Activated CD8-positive, alpha-beta T cell treated with anti-CD3 and anti-CD28 coated beads, Interleukin-2, amount 10 ng/mL, durations not matched to agents 7 days and 5 days (primary cell): ENCODE data around the gene TPBGL. TPM values are rescaled to one million over a fixed set of nuclear protein-coding genes. Genes with fewer than 3 reads are reported as not detected.
A peak's percentile ranks its signal among the peaks of the same experiment; 100 is the strongest.

ENCODE experiments used
- ATAC-seq: fragments of 150-1000 bp; cut with Tn5 transposase; one replicate; pipeline ENCODE4 v1.10.0; 2021; ENCODE audit warnings: moderate library complexity
- CTCF ChIA-PET: fragments of 350-600 bp; sonication (Branson Sonifier 250); formaldehyde crosslinking; loops from one replicate; lab custom pipeline; 2021; ENCODE audit warnings: antibody characterized with exemption; lab: Charles Lee
- POLR2A ChIA-PET: fragments of 350-600 bp; sonication (Branson Sonifier 250); formaldehyde crosslinking; loops from one replicate; lab custom pipeline; 2021; ENCODE audit warnings: antibody characterized with exemption; lab: Charles Lee
- DNase-seq: peaks from one replicate; pipeline ENCODE4 v3.0.0-alpha.2; 2020
- H3K27ac Mint-ChIP-seq: one replicate; pipeline ENCODE4 v1.8.0; 2021; ENCODE audit warnings: mild to moderate bottlenecking, mixed read lengths
- H3K27me3 Mint-ChIP-seq: one replicate; pipeline ENCODE4 v1.8.0; 2021; ENCODE audit warnings: low read depth, mixed read lengths
- H3K36me3 Mint-ChIP-seq: one replicate; pipeline ENCODE4 v1.8.0; 2021; ENCODE audit warnings: low read depth, mixed read lengths
- H3K4me1 Mint-ChIP-seq: one replicate; pipeline ENCODE4 v1.8.0; 2021; ENCODE audit warnings: low read depth, mixed read lengths
- H3K4me3 Mint-ChIP-seq: one replicate; pipeline ENCODE4 v1.8.0; 2021; ENCODE audit warnings: mild to moderate bottlenecking, mixed read lengths
- H3K9me3 Mint-ChIP-seq: one replicate; pipeline ENCODE4 v1.8.0; 2022; ENCODE audit warnings: mixed read lengths; ENCODE audit not compliant: insufficient read depth
- total RNA-seq, 2 experiments: library from RNA; stranded (reverse); gene quantifications; one replicate each; pipeline ENCODE4 v1.2.3, GENCODE V29; 2021

Gene TPBGL
- total RNA-seq, 2 experiments from 2014 or later = 0.13 TPM; not detected in 1

DNA sequence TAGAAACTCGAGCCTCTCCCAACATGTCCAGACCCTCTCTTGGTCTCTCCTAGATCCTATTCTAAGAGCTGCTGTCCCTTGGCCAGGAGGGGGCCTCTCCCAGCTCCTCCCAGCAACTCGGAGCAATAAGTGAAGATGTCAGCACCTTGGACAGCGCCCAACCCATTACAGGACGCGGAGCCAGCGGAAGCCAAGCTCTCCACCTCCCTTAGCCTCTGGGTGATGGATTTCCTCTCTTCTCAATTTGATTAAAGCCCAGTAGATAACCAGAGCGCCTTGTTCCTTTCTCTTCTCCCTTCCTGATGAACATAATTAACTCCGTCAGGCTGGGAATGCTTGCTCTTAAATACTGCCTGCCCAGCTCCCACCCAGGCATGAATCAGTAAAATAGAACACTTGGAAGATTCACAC is 26.2 kb upstream of the TPBGL start:
- no peaks in the 10 kb centered on the region for H3K9me3 Mint-ChIP-seq
- H3K27me3 Mint-ChIP-seq = peaks cover 27% of the 10 kb centered on the region
- H3K4me3 Mint-ChIP-seq = no peak overlapping the region
- ChIA-PET CTCF (interaction anchor here (0.5 to 1.9 kb wide), 12 partner anchors 9 to 75 kb away, joined by 3 to 21 read pairs (median 4); partner anchors contain the start of gene TPBGL), POLR2A (no interaction called here)
- no peaks in the 10 kb centered on the region for H3K4me1 Mint-ChIP-seq
- no peaks in the 10 kb centered on the region for H3K36me3 Mint-ChIP-seq
- ATAC-seq = peak; percentile 87
- no peak overlapping the region for H3K27ac Mint-ChIP-seq
- DNase-seq = peak; percentile 93

GRCh38 chr11:75214843-75215242 is 25.7 kb upstream of the TPBGL start:
- H3K36me3 Mint-ChIP-seq = no peaks in the 10 kb centered on the region
- CTCF ChIA-PET = interaction anchor here (0.6 to 1.9 kb wide), 11 partner anchors 9 to 73 kb away, joined by 3 to 21 read pairs (median 4); partner anchors contain the start of gene TPBGL
- H3K27ac Mint-ChIP-seq = no peak overlapping the region
- no peak overlapping the region for H3K4me3 Mint-ChIP-seq
- DNase-seq (no peak), ATAC-seq (no peak)
- no peaks in the 10 kb centered on the region for H3K4me1 Mint-ChIP-seq
- peaks cover 27% of the 10 kb centered on the region for H3K27me3 Mint-ChIP-seq
- H3K9me3 Mint-ChIP-seq = no peaks in the 10 kb centered on the region
- POLR2A ChIA-PET = no interaction called here

DNA sequence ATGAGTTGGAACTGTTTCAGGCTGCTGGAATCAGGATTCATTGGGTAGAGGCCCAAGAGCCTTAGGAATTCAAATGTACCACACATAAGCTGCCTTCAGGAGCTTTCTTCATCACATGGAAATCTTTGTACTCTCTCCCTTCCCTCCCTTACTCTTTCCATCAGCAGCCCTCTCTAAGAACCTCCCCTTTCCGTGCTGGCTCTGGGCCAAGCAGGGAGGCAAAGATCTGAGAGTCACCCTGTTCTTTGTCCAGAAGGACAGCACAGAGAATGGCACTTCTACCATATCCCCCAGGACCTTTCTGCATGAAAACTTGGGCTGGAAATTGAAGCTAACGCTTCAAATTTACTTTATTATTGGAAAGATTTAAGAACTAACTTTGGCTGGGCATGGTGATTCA is 20.7 kb upstream of the TPBGL start:
- no peaks in the 10 kb centered on the region for H3K9me3 Mint-ChIP-seq
- ATAC-seq (no peak), DNase-seq (no peak)
- no peaks in the 10 kb centered on the region for H3K36me3 Mint-ChIP-seq
- POLR2A ChIA-PET = no interaction called here
- H3K27me3 Mint-ChIP-seq = peaks cover 24% of the 10 kb centered on the region
- H3K27ac Mint-ChIP-seq = no peak overlapping the region
- CTCF ChIA-PET = interaction anchor here (1.3 to 2.3 kb wide), 2 partner anchors 21 to 28 kb away, joined by 5 to 6 read pairs; no protein-coding TSS in a partner anchor
- no peak overlapping the region for H3K4me3 Mint-ChIP-seq
- H3K4me1 Mint-ChIP-seq = no peaks in the 10 kb centered on the region

GRCh38 chr11:75223954-75224643 is 16.5 kb upstream of the TPBGL start:
- Mint-ChIP-seq H3K4me3 (no peak overlapping the region), H3K27me3 (peaks cover 8% of the 10 kb centered on the region), H3K9me3 (no peaks in the 10 kb centered on the region), H3K4me1 (no peaks in the 10 kb centered on the region), H3K27ac (no peak overlapping the region), H3K36me3 (no peaks in the 10 kb centered on the region)
- ATAC-seq = no peak
- DNase-seq = no peak
- ChIA-PET CTCF (interaction anchor here (0.7 to 2.3 kb wide), 5 partner anchors 9 to 84 kb away, joined by 3 to 12 read pairs (median 4); no protein-coding TSS in a partner anchor), POLR2A (interaction anchor here (0.8 kb wide), 1 partner anchor 23 kb away, joined by 3 read pairs; no protein-coding TSS in a partner anchor)

DNA sequence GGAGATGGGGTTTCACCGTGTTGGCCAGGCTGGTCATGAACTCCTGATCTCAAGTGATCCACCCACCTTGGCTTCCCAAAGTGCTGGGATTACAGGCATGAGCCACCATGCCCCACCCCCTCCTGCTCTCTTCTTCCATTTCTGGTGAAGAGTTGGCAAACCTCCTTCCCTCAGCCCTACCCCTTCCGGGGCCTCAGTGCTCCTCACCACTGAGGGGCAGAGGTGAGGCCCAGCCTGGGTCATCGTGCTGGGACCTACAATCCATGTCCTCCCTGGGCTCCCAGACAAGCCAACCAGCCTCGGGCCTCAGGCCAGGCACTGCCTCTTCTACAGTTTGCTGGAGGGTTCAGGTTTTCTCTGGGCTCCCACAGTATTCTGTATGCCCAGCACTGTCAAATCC is 14.8 kb upstream of the TPBGL start:
- peaks cover 3% of the 10 kb centered on the region for H3K27me3 Mint-ChIP-seq
- ATAC-seq = no peak
- CTCF ChIA-PET = interaction anchor here (1.0 to 3.2 kb wide), 2 partner anchors 15 to 85 kb away, joined by 5 to 12 read pairs; partner anchors contain the start of gene TPBGL
- no peaks in the 10 kb centered on the region for H3K9me3 Mint-ChIP-seq
- no peaks in the 10 kb centered on the region for H3K4me1 Mint-ChIP-seq
- no peak overlapping the region for H3K4me3 Mint-ChIP-seq
- no peaks in the 10 kb centered on the region for H3K36me3 Mint-ChIP-seq
- no peak for DNase-seq
- POLR2A ChIA-PET = no interaction called here
- no peak overlapping the region for H3K27ac Mint-ChIP-seq

- DNase-seq (no peak), ATAC-seq (no peak)
- H3K4me1 Mint-ChIP-seq = no peaks in the 10 kb centered on the region
- H3K27me3 Mint-ChIP-seq = no peaks in the 10 kb centered on the region
- H3K9me3 Mint-ChIP-seq = no peaks in the 10 kb centered on the region
- no peak overlapping the region for H3K4me3 Mint-ChIP-seq
- H3K36me3 Mint-ChIP-seq = no peaks in the 10 kb centered on the region
- H3K27ac Mint-ChIP-seq = no peak overlapping the region
- ChIA-PET POLR2A (no interaction called here), CTCF (no interaction called here)
Observed at GRCh38 chr11:75229466-75229865, 11.1 kb upstream of the TPBGL start.

GRCh38 chr11:75230621-75231020 is 10.0 kb upstream of the TPBGL start:
- Mint-ChIP-seq H3K4me1 (no peaks in the 10 kb centered on the region), H3K4me3 (no peak overlapping the region), H3K27me3 (no peaks in the 10 kb centered on the region), H3K9me3 (no peaks in the 10 kb centered on the region), H3K36me3 (no peaks in the 10 kb centered on the region), H3K27ac (no peak overlapping the region)
- no peak for DNase-seq
- POLR2A ChIA-PET = no interaction called here
- no peak for ATAC-seq
- CTCF ChIA-PET = interaction anchor here (0.6 to 1.3 kb wide), 4 partner anchors 11 to 486 kb away, joined by 3 to 5 read pairs (median 3); no protein-coding TSS in a partner anchor

- CTCF ChIA-PET = interaction anchor here (0.9 to 1.9 kb wide), 5 partner anchors 9 to 211 kb away, joined by 3 to 7 read pairs (median 4); no protein-coding TSS in a partner anchor
- Mint-ChIP-seq H3K27ac (no peak overlapping the region), H3K4me3 (no peak overlapping the region), H3K4me1 (no peaks in the 10 kb centered on the region), H3K36me3 (no peaks in the 10 kb centered on the region), H3K9me3 (no peaks in the 10 kb centered on the region), H3K27me3 (peaks cover 11% of the 10 kb centered on the region)
- DNase-seq = peak; percentile 65
- no peak for ATAC-seq
- POLR2A ChIA-PET = no interaction called here
Observed at GRCh38 chr11:75233754-75234172, 6.8 kb upstream of the TPBGL start.

- ATAC-seq = no peak
- Mint-ChIP-seq H3K27ac (no peak overlapping the region), H3K4me1 (peaks cover 4% of the 10 kb centered on the region), H3K9me3 (no peaks in the 10 kb centered on the region), H3K4me3 (no peak overlapping the region), H3K36me3 (no peaks in the 10 kb centered on the region), H3K27me3 (peaks cover 27% of the 10 kb centered on the region)
- no peak for DNase-seq
- ChIA-PET POLR2A (no interaction called here), CTCF (interaction anchor here (2.6 to 17.8 kb wide), 2 partner anchors 12 to 92 kb away, joined by 7 to 538 read pairs; partner anchors contain the start of gene SLCO2B1)
Observed at GRCh38 chr11:75236062-75236461, 4.5 kb upstream of the TPBGL start.

DNA sequence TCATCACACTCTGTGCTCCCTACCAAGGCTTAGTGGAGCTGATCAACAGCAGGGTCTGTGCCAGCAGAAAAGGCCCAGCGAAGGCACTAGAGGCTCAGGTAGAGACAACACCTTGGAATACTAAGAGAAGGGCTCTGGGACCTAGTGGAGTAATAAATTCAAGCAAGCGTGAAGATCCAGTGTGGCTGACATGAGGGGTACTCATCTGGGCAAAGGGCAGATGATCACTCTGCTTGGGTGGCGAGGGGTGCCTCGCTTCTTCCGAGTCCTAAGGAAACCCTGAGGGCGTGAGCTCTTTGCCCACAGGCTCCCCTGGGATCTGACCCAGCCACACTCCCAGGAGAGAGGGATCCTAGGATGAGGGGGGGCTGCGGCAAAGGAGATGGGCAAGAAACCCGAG is 3.5 kb upstream of the TPBGL start:
- H3K9me3 Mint-ChIP-seq = no peaks in the 10 kb centered on the region
- POLR2A ChIA-PET = no interaction called here
- no peak overlapping the region for H3K4me3 Mint-ChIP-seq
- H3K27ac Mint-ChIP-seq = no peak overlapping the region
- CTCF ChIA-PET = interaction anchor here (1.2 to 17.8 kb wide), 4 partner anchors 11 to 205 kb away, joined by 3 to 538 read pairs (median 6); partner anchors contain the start of gene SLCO2B1
- peaks cover 4% of the 10 kb centered on the region for H3K4me1 Mint-ChIP-seq
- ATAC-seq (no peak), DNase-seq (no peak)
- no peaks in the 10 kb centered on the region for H3K36me3 Mint-ChIP-seq
- H3K27me3 Mint-ChIP-seq = peaks cover 28% of the 10 kb centered on the region

- H3K4me3 Mint-ChIP-seq = no peak overlapping the region
- H3K27me3 Mint-ChIP-seq = peaks cover 45% of the 10 kb centered on the region
- ATAC-seq (no peak), DNase-seq (no peak)
- H3K9me3 Mint-ChIP-seq = no peaks in the 10 kb centered on the region
- no peaks in the 10 kb centered on the region for H3K36me3 Mint-ChIP-seq
- POLR2A ChIA-PET = interaction anchor here (0.6 to 1.4 kb wide), 2 partner anchors 33 to 77 kb away, joined by 3 read pairs; no protein-coding TSS in a partner anchor
- H3K4me1 Mint-ChIP-seq = peaks cover 9% of the 10 kb centered on the region
- CTCF ChIA-PET = interaction anchor here (1.0 to 17.8 kb wide), 5 partner anchors 10 to 309 kb away, joined by 3 to 538 read pairs (median 7); partner anchors contain the start of gene SLCO2B1
- no peak overlapping the region for H3K27ac Mint-ChIP-seq
Observed at GRCh38 chr11:75238595-75239440, 1.8 kb upstream of the TPBGL start.
